Upper lobe of left lung (tissue), 6 donors: ENCODE data around the gene DIP2C. TPM values are rescaled to one million over a fixed set of nuclear protein-coding genes. Genes with fewer than 3 reads are reported as not detected.

Source experiments
- ATAC-seq, 2 donors: fragments of 200-7000 bp; cut with Tn5 transposase; one replicate each; pipeline ENCODE4 v1.9.1; 2022; ENCODE audit warnings: mild to moderate bottlenecking in 2 of 2, moderate library complexity in 2 of 2; ENCODE audit not compliant: low FRiP score in 2 of 2
- DNase-seq, 2 donors: peaks; one replicate each; pipeline ENCODE4 v3.0.0-alpha.2; 2019 to 2020
- H3K27ac ChIP-seq, 4 donors: fragments of 200-600 bp; sonication (generic); one replicate each; pipeline ENCODE4 v1.5.1; 2016 to 2019
- H3K27me3 ChIP-seq, 4 donors: fragments of 200-600 bp; sonication (generic); one replicate each; pipeline ENCODE4 v1.5.1; 2017 to 2019
- H3K36me3 ChIP-seq, 4 donors: fragments of 200-600 bp; sonication (generic); one replicate each; pipeline ENCODE4 v1.5.1; 2016 to 2019
- H3K4me1 ChIP-seq, 4 donors: fragments of 200-600 bp; sonication (generic); one replicate each; pipeline ENCODE4 v1.5.1; 2018 to 2019
- H3K4me3 ChIP-seq, 4 donors: fragments of 200-600 bp; sonication (generic); one replicate each; pipeline ENCODE4 v1.5.1; 2017 to 2019; ENCODE audit warnings: mild to moderate bottlenecking in 2 of 4, moderate library complexity in 1 of 4
- H3K9me3 ChIP-seq, 4 donors: fragments of 200-600 bp; sonication (generic); one replicate each; pipeline ENCODE4 v1.5.1; 2018 to 2019
- CTCF ChIP-seq, 6 experiments: fragments of 450-650 bp in 4 of 6; fragments of 200-600 bp in 2 of 6; sonication (generic) in 2 of 6; IDR thresholded peaks; one replicate each; pipeline ENCODE4 v1.5.1; 2016 to 2019; ENCODE audit warnings: antibody characterized with exemption in 6 of 6
- EP300 ChIP-seq, 4 donors: sonication (generic); formaldehyde crosslinking; IDR thresholded peaks; one replicate each; pipeline ENCODE4 v1.5.1; 2017; ENCODE audit warnings: antibody characterized with exemption in 4 of 4, control low read depth in 2 of 4
- POLR2A ChIP-seq, 4 donors: fragments of 450-650 bp; IDR thresholded peaks; one replicate each; pipeline ENCODE4 v1.5.1; 2016 to 2017; ENCODE audit warnings: antibody characterized with exemption in 4 of 4, mild to moderate bottlenecking in 2 of 4
- POLR2AphosphoS5 ChIP-seq, 2 donors: sonication (generic); formaldehyde crosslinking; IDR thresholded peaks; one replicate each; pipeline ENCODE4 v1.5.1; 2017; ENCODE audit warnings: antibody characterized with exemption in 2 of 2
- WGBS, 2 donors: methylation state at CpG; one replicate each; pipeline ENCODE4 v1.1.5; 2017 to 2018; 5-methylcytosine and 5-hydroxymethylcytosine counted together
- total RNA-seq, 6 donors: library from RNA; depleted of rRNA in 4 of 6; stranded (reverse); fragments of >200 nt in 4 of 6; gene quantifications; one replicate each; pipeline versions ENCODE4 v1.1.0 to v1.2.1, GENCODE V29; 2016 to 2021
- donor health status: DM: no; HTN: no; CAD: no; lungs with moderate emphysema.
- donor health status: DM: no; HTN: yes; CAD: no; lungs with severe emphysema.

DIP2C gene
- total RNA-seq, 6 donors from 2014 or later = 11.6 to 32.5 (median 14.7) TPM

- ATAC-seq = no peak
- DNase-seq = peak in 1 of 2 donors; percentile 15
- TF ChIP-seq EP300 (IDR thresholded peaks at IDR 0.05) (no peak), POLR2A (IDR thresholded peaks at IDR 0.05) (no peak), POLR2AphosphoS5 (IDR thresholded peaks at IDR 0.05) (no peak), CTCF (IDR thresholded peaks at IDR 0.05) (no peak)
Measured at GRCh38 chr10:531541-531940, 157.9 kb downstream of the DIP2C start.

GRCh38 chr10:530717-531116 lies 158.8 kb downstream of the DIP2C start:
- Histone ChIP-seq H3K27ac (no peak overlapping the region), H3K9me3 (no peaks in the 10 kb centered on the region), H3K27me3 (no peaks in the 10 kb centered on the region), H3K4me3 (no peak overlapping the region), H3K4me1 (no peaks in the 10 kb centered on the region), H3K36me3 (no peaks in the 10 kb centered on the region)
- TF ChIP-seq POLR2A (IDR thresholded peaks at IDR 0.05) (no peak), CTCF (IDR thresholded peaks at IDR 0.05) (no peak), EP300 (IDR thresholded peaks at IDR 0.05) (no peak), POLR2AphosphoS5 (IDR thresholded peaks at IDR 0.05) (no peak)
- WGBS, 2 donors = 85 to 90% methylated on average over 11 to 15 of the region's 16 CpGs
- DNase-seq = peak in 1 of 2 donors; percentile 13
- no peak for ATAC-seq

More at GRCh38 chr10:531541-531940, 157.9 kb downstream of the DIP2C start:
- H3K9me3 ChIP-seq = no peaks in the 10 kb centered on the region
- H3K36me3 ChIP-seq = no peaks in the 10 kb centered on the region
- WGBS, 2 donors = 90 to 93% methylated on average over 18 of the region's 18 CpGs
- no peaks in the 10 kb centered on the region for H3K27me3 ChIP-seq
- no peak overlapping the region for H3K4me3 ChIP-seq
- no peaks in the 10 kb centered on the region for H3K4me1 ChIP-seq
- no peak overlapping the region for H3K27ac ChIP-seq

GRCh38 chr10:529468-530230 lies 159.8 kb downstream of the DIP2C start:
- Histone ChIP-seq H3K4me1 (no peaks in the 10 kb centered on the region), H3K27me3 (no peaks in the 10 kb centered on the region), H3K9me3 (no peaks in the 10 kb centered on the region), H3K36me3 (no peaks in the 10 kb centered on the region), H3K27ac (no peak overlapping the region), H3K4me3 (no peak overlapping the region)
- ATAC-seq (no peak), DNase-seq (peak in 1 of 2 donors; percentile 21)
- WGBS, 2 donors = 90 to 95% methylated on average over 16 to 27 of the region's 27 CpGs
- TF ChIP-seq POLR2AphosphoS5 (IDR thresholded peaks at IDR 0.05) (no peak), EP300 (IDR thresholded peaks at IDR 0.05) (no peak), CTCF (IDR thresholded peaks at IDR 0.05) (no peak), POLR2A (IDR thresholded peaks at IDR 0.05) (no peak)

GRCh38 chr10:528173-529165 lies 161.0 kb downstream of the DIP2C start:
- H3K36me3 ChIP-seq = no peaks in the 10 kb centered on the region
- TF ChIP-seq POLR2AphosphoS5 (IDR thresholded peaks at IDR 0.05) = no peak
- TF ChIP-seq EP300 (IDR thresholded peaks at IDR 0.05) = no peak
- TF ChIP-seq CTCF (IDR thresholded peaks at IDR 0.05) = no peak
- TF ChIP-seq POLR2A (IDR thresholded peaks at IDR 0.05) = no peak
- no peaks in the 10 kb centered on the region for H3K27me3 ChIP-seq
- DNase-seq = peak in 1 of 2 donors; percentile 16
- WGBS, 2 donors = 85 to 93% methylated on average over 33 to 37 of the region's 37 CpGs
- H3K4me3 ChIP-seq = no peak overlapping the region
- H3K4me1 ChIP-seq = no peaks in the 10 kb centered on the region
- no peak overlapping the region for H3K27ac ChIP-seq
- ATAC-seq = no peak
- no peaks in the 10 kb centered on the region for H3K9me3 ChIP-seq
